Measurements from ENCODE around the gene SNRPD3.

GRCh38 chr22:24517446-24517845 lies 38.4 kb upstream of the SNRPD3 start:
- no peak for TF ChIP-seq CTCF (IDR thresholded peaks at IDR 0.05)
- no peak for TF ChIP-seq POLR2A (IDR thresholded peaks at IDR 0.05)
